ENCODE data around the gene GNAQ. TPM values are rescaled to one million over a fixed set of nuclear protein-coding genes. Genes with fewer than 3 reads are reported as not detected.

The GNAQ gene
- total and polyA plus RNA-seq, 2 experiments from 2014 or later, result 21.1 to 43.1 TPM

DNA sequence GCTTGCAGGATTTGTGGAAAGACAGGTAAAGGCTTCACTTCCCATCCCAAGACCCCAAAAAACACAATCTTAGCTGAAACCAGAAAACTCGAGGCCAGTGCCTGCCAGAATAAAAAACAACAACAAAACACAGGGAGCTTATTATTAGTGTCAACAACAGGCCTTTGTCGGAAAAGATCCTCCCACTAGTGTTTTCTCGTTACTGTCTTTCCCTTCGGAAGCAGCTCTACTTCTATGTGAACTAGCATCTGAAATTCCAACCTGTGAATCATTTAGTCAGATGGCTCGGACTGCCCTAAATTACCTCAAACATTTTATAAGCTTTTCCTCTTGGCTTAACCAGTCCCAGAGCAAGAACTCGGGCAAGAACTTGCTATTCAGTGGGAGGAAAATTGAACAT is 261.3 kb downstream of the GNAQ start (continued):
- no peak for TF ChIP-seq CTCF (conservative IDR thresholded peaks at IDR 0.05; ENCODE audit: low read depth in 2 of 2)
- TF ChIP-seq REST (IDR thresholded peaks at IDR 0.05; ENCODE audit: unreplicated experiment), result no peak
- TF ChIP-seq STAT1 (IDR thresholded peaks at IDR 0.05; ENCODE audit: unreplicated experiment), result no peak
- TF ChIP-seq POLR2AphosphoS5 (IDR thresholded peaks at IDR 0.05; ENCODE audit: low read depth), result no peak
- no peak for TF ChIP-seq ZNF331 (CRISPR knock-in tag; IDR thresholded peaks at IDR 0.05; ENCODE audit: low read depth)
- no peak for TF ChIP-seq EZH2phosphoT487 (IDR thresholded peaks at IDR 0.05; ENCODE audit: unreplicated experiment)
- TF ChIP-seq ZNF114 (CRISPR knock-in tag; IDR thresholded peaks at IDR 0.05), result no peak

GRCh38 chr9:77769246-77769645 is 262.4 kb downstream of the GNAQ start:
- Mint-ChIP-seq H3K36me3 (ENCODE audit: low read depth) (peaks cover 12% of the 10 kb centered on the region; the same call in 2 of the 3 replicates), H3K4me1 (peaks cover 5% of the 10 kb centered on the region), H3K9me3 (no peaks in the 10 kb centered on the region; the same call in 2 of the 3 replicates), H3K4me3 (no peak overlapping the region), H3K27ac (no peak overlapping the region), H3K27me3 (ENCODE audit: insufficient read depth, low read depth, poor library complexity) (peaks cover 3% of the 10 kb centered on the region)
- H3F3A ChIP-seq (replicated peaks; ENCODE audit: low read depth), result no peaks in the 10 kb centered on the region
- ATAC-seq, result no peak
- no peak overlapping the region for H2AFZ ChIP-seq
- H3K27me3 ChIP-seq (ENCODE audit: insufficient read depth), result no peaks in the 10 kb centered on the region
- no peaks in the 10 kb centered on the region for H4K20me1 ChIP-seq (replicated peaks; ENCODE audit: insufficient read depth)
- no peaks in the 10 kb centered on the region for H3K4me1 ChIP-seq (ENCODE audit: insufficient read depth)
- H3K4me3 ChIP-seq, result no peak overlapping the region
- H3K9me2 ChIP-seq (ENCODE audit: insufficient read depth), result no peaks in the 10 kb centered on the region
- H3K36me3 ChIP-seq (ENCODE audit: insufficient read depth), result no peaks in the 10 kb centered on the region
- no peak overlapping the region for H3K4me2 ChIP-seq
- H3K27ac ChIP-seq (ENCODE audit: low read depth), result no peak overlapping the region
- no peak for DNase-seq (ENCODE audit: low spot score)
- no peaks in the 10 kb centered on the region for H3K79me2 ChIP-seq (replicated peaks; ENCODE audit: insufficient read depth)
- TF ChIP-seq STAT1 (IDR thresholded peaks at IDR 0.05; ENCODE audit: unreplicated experiment) (no peak), EZH2 (IDR thresholded peaks at IDR 0.05; ENCODE audit: low read depth, unreplicated experiment) (no peak), ZNF462 (CRISPR knock-in tag; IDR thresholded peaks at IDR 0.05) (no peak), ETS1 (IDR thresholded peaks at IDR 0.05) (no peak), CTCF (conservative IDR thresholded peaks at IDR 0.05; ENCODE audit: low read depth in 2 of 2) (no peak)
